Skeletal muscle tissue (tissue), 4 donors: ENCODE data around the gene TXN2. TPM values are rescaled to one million over a fixed set of nuclear protein-coding genes. Genes with fewer than 3 reads are reported as not detected.
"Not testable (repeated sequence)": the region's sequence is repeated elsewhere in the genome, so short reads cannot be mapped to it uniquely, and the experiment has no call there.

Experiments used
- H3K27ac ChIP-seq: one replicate; pipeline ENCODE4 v1.7.0; 2013; ENCODE audit warnings: mild to moderate bottlenecking, low read depth, low read length, inconsistent platforms
- H3K27me3 ChIP-seq, 3 donors: one replicate each; pipeline ENCODE4 v1.7.0; 2013; ENCODE audit warnings: low read length in 3 of 3; ENCODE audit not compliant: control insufficient read depth in 3 of 3, insufficient read depth in 3 of 3
- H3K36me3 ChIP-seq, 3 donors: one replicate each; pipeline ENCODE4 v1.7.0; 2013; ENCODE audit warnings: low read length in 3 of 3; ENCODE audit not compliant: control insufficient read depth in 3 of 3, insufficient read depth in 3 of 3
- H3K4me1 ChIP-seq, 3 donors: one replicate each; pipeline ENCODE4 v1.7.0; 2013; ENCODE audit warnings: low read length in 3 of 3, mild to moderate bottlenecking in 3 of 3; ENCODE audit not compliant: control insufficient read depth in 3 of 3, insufficient read depth in 3 of 3
- H3K4me3 ChIP-seq, 3 donors: one replicate each; pipeline ENCODE4 v1.7.0; 2013; ENCODE audit warnings: low read length in 3 of 3
- H3K9ac ChIP-seq, 3 donors: one replicate each; pipeline ENCODE4 v1.7.0; 2013; ENCODE audit warnings: low read length in 3 of 3, mild to moderate bottlenecking in 3 of 3, moderate library complexity in 2 of 3, low read depth in 1 of 3
- H3K9me3 ChIP-seq, 3 donors: one replicate each; pipeline ENCODE4 v1.7.0; 2013; ENCODE audit warnings: low read length in 3 of 3; ENCODE audit not compliant: control insufficient read depth in 3 of 3
- total RNA-seq: library from RNA; depleted of rRNA; stranded (reverse); fragments of >200 nt; gene quantifications from one replicate; pipeline ENCODE4 v1.2.3, GENCODE V29; 2014
- donor health status: Osteomylitis.

TXN2 gene
- total RNA-seq, 1 donor from 2014 or later: 19.3 TPM

DNA sequence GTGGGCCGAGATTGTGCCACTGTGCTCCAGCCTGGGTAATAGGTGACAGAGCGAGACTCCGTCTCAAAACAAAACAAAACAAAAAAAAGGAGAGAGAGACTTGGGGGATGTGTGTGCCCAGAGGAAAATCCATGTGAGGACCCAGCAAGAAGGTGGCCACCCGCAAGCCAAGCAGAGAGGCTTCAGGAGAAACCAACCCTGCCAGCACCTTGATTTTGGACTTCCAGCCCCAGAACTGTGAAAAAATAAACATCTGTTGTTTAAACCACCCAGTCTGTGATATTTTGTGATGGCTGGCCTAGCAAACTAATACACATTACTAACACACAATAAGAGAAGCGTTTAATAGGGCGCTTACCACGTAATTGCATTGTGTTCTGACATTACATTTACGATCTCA is 21.2 kb downstream of the TXN2 start:
- peaks cover 51 to 55% (median 54%) of the 10 kb centered on the region in 3 donors for H3K4me1 ChIP-seq
- H3K27ac ChIP-seq: no peak overlapping the region

DNA sequence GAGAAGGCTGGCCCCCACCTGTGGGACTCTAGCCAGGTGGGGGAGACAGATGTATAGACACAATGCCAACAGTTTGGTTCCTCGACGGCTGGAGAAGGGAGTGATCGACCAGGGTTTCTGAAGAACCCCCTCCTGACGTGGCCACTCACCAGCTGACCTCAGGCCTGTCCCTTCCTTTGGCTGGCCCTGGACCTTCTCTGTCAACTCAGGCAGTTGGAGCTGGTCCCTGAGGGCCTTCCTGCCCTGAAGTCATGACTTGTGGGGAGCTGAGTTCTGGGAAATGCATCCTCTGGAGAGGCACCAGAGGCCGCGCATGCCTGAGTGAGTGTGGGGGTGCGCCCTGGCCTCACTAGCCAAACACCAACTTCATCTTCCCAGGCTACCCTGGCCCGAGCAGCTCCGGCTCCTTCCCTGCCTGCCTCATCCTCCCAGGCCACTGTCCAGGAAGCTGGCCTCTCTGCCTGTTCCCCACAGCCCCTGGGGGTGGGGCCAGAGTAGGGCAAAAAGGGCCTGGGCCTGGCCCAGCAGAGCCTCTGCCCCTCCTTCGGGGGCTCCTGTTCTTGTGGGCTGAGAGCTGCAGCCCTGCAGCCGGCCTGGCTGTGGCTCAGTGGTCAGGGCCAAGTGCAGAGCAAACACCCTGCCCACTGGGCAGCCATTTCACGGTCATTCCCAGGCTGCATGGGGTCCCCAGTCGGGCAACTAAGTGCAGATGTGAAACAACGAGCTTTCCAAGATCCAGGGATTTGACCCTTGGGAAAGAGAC is 23.6 kb downstream of the TXN2 start:
- peaks cover 36 to 44% (median 37%) of the 10 kb centered on the region in 3 donors for H3K4me1 ChIP-seq
- H3K9ac ChIP-seq: peak overlapping the region; percentile 21 to 50 (median 23)
- no peaks in the 10 kb centered on the region for H3K36me3 ChIP-seq

More for the DNA sequence above, 21.2 kb downstream of the TXN2 start:
- peak overlapping the region in 1 of 3 donors; percentile 38 for H3K9ac ChIP-seq
- H3K36me3 ChIP-seq: no peaks in the 10 kb centered on the region
- H3K9me3 ChIP-seq: no peaks in the 10 kb centered on the region
- no peak overlapping the region for H3K4me3 ChIP-seq
- H3K27me3 ChIP-seq: no peaks in the 10 kb centered on the region

DNA sequence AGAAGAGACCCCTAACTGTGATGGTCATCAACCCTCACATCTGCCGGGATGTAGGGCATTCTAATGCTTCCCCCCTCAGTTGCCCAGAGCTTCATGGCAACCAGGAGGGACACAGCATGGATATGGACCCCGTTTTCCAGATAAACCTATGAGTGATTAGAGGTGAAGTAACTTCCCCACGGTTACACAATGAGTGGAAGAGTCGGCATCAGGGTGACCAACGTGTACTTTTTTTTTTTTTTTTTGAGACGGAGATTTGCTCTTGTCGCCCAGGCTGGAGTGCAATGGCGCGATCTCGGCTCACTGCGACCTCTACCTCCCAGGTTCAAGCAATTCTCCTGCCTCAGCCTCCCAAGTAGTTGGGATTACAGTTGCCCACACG is 25.0 kb downstream of the TXN2 start:
- H3K9me3 ChIP-seq: no peaks in the 10 kb centered on the region
- no peak overlapping the region for H3K9ac ChIP-seq
- H3K4me3 ChIP-seq: no peak overlapping the region
- no peaks in the 10 kb centered on the region for H3K27me3 ChIP-seq
- peaks cover 33 to 45% (median 37%) of the 10 kb centered on the region in 3 donors for H3K4me1 ChIP-seq
- peak overlapping the region; percentile 98 for H3K27ac ChIP-seq
- no peaks in the 10 kb centered on the region for H3K36me3 ChIP-seq

More for the DNA sequence above, 23.6 kb downstream of the TXN2 start:
- Histone ChIP-seq H3K4me3 (no peak overlapping the region), H3K27me3 (no peaks in the 10 kb centered on the region), H3K9me3 (no peaks in the 10 kb centered on the region), H3K27ac (peak overlapping the region; percentile 78)

DNA sequence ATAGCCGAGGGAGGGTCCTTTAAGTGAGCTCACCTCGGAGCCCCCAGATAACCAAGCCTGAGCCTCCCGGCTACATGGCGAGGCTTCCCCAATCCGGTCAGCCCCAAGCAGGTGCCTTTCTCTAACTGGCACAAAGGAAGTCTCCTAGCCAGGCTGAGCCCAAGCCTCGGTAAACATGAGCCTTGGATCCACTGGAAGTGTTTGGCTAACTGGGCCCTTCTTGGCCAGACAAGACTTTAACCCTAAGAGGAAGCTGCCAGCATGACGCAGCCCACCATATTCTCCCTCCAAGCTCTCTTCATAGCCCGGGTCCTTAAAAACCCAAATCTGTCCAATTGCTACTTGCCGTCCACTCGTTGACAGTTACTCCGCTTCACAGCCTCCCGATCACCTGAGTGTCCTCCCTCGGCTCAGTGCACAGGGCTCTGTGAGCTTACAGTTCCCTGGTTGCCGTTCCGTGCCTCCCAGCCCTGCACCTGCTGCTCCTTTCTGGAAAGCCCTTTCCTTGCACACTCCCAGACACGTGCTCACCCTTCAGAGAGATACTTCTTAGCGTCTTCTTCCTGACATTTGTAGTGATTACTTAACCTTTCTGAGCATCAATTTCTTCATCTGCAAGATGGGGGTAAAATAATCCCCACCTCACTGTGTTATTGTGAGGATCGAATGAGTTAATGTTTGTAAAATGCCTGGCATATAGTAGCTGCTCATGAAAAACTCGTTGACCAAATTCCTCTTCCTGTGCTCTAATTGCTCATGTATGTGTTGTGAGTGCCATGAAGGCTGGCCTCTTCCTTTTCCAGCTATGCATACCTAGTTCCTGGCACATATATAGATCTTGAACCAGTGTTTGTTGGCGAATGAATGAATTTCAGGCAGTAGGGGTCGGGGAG is 25.6 kb downstream of the TXN2 start:
- H3K4me1 ChIP-seq: peaks cover 32 to 41% (median 39%) of the 10 kb centered on the region in 3 donors
- H3K9me3 ChIP-seq: no peaks in the 10 kb centered on the region
- H3K27ac ChIP-seq: peak overlapping the region; percentile 98
- no peaks in the 10 kb centered on the region for H3K36me3 ChIP-seq
- H3K4me3 ChIP-seq: peak overlapping the region; percentile 62 to 76 (median 66)
- no peaks in the 10 kb centered on the region for H3K27me3 ChIP-seq
- peak overlapping the region; percentile 86 to 90 (median 89) for H3K9ac ChIP-seq

DNA sequence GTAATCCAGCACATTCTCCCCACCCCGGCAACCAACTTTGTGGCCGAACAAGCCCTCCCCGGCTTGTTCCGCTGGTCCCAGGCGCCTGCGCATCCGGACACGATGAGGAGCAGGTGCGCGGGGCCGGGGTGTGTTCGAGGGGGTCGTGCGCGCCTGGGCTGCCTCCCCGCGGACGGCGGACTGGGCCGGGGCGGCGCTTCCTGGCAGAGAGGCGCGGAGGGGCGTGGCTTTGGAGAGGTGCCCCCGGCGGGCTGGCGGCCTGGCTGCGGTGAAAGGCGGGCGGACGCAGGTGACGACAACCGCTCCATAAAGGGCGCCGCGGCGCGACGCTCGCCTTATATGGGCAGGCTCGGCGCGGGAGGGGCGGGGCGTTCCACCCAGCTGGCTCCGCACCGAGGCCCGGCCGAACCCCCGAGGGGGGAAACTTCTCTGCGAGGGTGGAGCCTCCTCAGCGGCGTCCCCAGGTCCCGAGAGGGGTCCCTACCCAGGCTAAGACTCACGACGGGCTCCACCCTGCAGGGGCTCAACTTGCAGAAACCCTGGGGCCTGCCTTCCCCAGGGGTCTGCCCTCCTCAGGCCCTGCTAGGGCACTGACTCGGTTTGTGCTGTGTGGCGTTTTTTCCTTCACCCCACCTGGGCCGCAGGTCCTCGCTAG is 26.4 kb downstream of the TXN2 start:
- Histone ChIP-seq H3K9ac (peak overlapping the region; percentile 86 to 90 (median 89)), H3K36me3 (no peaks in the 10 kb centered on the region), H3K9me3 (no peaks in the 10 kb centered on the region), H3K4me3 (peak overlapping the region; percentile 66 to 76 (median 72)), H3K27me3 (no peaks in the 10 kb centered on the region), H3K27ac (peak overlapping the region; percentile 98), H3K4me1 (peaks cover 32 to 41% (median 39%) of the 10 kb centered on the region in 3 donors)

DNA sequence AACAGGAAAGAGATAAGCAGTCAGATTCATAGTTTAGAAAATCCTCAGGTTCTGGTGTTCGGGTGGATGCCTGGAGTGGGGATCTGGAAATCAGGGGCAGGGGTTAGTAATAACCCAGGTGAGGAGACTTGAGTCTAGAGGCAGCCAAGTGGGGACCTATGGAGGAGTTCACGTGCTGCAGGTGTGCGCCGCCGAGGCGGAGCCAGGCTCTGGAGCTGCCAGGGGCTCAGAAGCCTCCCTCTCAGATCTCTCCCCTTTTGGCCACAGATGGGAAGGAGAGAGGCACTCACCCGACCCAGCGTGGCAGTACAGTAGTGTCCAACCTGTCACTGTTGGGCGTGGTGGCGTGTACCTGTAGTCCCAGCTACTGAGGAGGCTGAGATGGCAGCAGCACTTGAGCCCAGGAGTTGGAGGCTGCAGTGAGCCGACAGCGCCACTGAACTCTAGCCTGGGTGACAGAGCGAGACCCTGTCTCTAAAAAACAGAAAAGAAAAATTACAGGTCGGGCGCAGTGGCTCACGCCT is 27.5 kb downstream of the TXN2 start:
- Histone ChIP-seq H3K9ac (no peak overlapping the region), H3K27ac (peak overlapping the region; percentile 98), H3K4me1 (peaks cover 32 to 48% (median 45%) of the 10 kb centered on the region in 3 donors), H3K36me3 (no peaks in the 10 kb centered on the region), H3K27me3 (no peaks in the 10 kb centered on the region), H3K4me3 (no peak overlapping the region), H3K9me3 (no peaks in the 10 kb centered on the region)

DNA sequence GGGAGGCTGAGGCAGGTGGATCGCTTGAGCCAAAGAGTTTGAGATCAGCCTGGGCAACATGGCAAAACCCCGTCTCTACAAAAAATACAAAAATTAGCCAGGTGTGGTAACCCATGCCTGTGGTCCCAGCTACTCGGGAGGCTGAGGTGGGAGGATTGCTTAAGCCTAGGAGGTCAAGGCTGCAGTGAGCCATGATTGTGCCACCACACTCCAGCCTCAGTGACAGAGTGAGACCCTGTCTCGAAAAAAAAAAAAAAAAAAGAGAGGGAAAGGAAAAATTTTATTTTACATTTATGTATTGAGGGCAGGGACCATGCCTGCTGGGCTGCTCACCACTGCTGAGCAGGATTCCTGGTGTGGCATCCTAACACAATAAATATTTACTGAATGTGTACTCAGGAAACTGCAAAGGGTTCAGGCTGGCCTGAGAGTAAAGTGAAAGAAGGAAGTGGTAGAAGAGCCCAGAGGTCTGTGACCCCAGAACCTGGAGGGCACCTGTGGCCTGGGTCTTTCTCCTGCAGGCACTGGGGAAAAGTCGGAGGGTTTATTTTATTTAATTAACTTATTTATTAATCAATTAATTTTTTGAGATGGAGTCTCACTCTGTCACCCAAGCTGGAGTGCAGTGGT is 28.3 kb downstream of the TXN2 start:
- peaks cover 27 to 47% (median 40%) of the 10 kb centered on the region in 3 donors for H3K4me1 ChIP-seq
- not testable (repeated sequence) for H3K36me3 ChIP-seq, H3K9ac ChIP-seq, H3K27me3 ChIP-seq, H3K9me3 ChIP-seq, H3K4me3 ChIP-seq
- peak overlapping the region; percentile 74 for H3K27ac ChIP-seq

DNA sequence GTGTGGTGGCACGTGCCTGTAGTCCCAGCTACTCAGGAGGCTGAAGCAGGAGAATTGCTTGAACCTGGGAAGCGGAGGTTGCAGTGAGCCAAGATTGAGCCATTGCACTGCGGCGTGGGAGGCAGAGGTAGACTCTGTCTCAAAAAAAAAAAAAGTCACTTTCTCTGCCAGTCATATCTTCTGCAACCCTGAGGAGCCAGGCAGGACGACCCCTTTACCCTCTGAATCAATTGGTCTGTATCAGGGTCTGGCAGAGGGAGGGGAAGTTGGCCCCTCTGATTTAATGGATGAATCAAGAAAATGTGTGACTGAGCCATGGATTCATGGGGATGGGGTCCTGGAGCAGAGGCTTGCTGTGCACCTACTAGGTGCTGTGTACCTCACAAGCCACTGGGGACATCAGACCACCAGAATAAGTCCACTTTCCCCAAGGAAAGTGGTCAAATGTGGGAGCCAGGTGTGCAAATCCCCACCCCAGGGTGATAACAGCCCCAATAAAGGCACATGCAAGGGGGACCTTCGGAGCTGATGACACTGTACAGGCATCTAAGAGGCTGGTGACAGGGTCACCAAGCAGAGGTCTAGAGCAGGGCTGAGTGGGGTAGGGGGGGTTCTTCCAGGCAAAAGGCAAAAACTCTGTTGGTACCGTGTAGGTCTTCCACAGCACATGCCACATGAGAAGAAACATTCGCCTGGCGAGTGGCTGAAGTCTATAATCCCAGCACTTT is 29.0 kb downstream of the TXN2 start:
- H3K9ac ChIP-seq: no peak overlapping the region
- no peaks in the 10 kb centered on the region for H3K27me3 ChIP-seq
- H3K36me3 ChIP-seq: no peaks in the 10 kb centered on the region
- H3K9me3 ChIP-seq: no peaks in the 10 kb centered on the region
- H3K4me3 ChIP-seq: no peak overlapping the region
- H3K27ac ChIP-seq: peak overlapping the region; percentile 74
- H3K4me1 ChIP-seq: peaks cover 20 to 44% (median 38%) of the 10 kb centered on the region in 3 donors

DNA sequence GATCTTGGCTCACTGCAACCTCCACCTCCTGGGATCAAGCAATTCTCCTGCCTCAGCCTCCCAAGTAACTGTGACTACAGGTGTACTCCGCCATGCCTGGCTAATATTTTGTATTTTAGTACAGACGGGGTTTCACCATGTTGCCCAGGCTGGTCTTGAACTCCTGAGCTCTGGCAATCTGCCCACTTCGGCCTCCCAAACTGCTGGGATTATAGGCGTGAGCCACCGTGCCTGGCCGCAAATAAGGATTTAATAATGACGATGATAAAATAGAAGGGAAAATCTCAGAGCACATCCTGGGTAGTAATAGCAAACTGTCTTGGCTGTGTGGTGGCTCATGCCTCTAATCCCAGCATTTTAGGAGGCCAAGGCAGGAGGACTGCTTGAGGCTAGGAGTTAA is 30.5 kb downstream of the TXN2 start:
- H3K27ac ChIP-seq: peak overlapping the region; percentile 74
- H3K4me3 ChIP-seq: not testable (repeated sequence)
- peaks cover 19 to 43% (median 38%) of the 10 kb centered on the region in 3 donors for H3K4me1 ChIP-seq

More for the DNA sequence above, 30.5 kb downstream of the TXN2 start:
- H3K9ac ChIP-seq, H3K9me3 ChIP-seq, H3K36me3 ChIP-seq, H3K27me3 ChIP-seq: not testable (repeated sequence)
